ENCODE measurements around the gene ADH4. TPM values are rescaled to one million over a fixed set of nuclear protein-coding genes. Genes with fewer than 3 reads are reported as not detected.

The ADH4 gene
- total and polyA plus RNA-seq, 2 experiments from 2014 or later = not detected

DNA sequence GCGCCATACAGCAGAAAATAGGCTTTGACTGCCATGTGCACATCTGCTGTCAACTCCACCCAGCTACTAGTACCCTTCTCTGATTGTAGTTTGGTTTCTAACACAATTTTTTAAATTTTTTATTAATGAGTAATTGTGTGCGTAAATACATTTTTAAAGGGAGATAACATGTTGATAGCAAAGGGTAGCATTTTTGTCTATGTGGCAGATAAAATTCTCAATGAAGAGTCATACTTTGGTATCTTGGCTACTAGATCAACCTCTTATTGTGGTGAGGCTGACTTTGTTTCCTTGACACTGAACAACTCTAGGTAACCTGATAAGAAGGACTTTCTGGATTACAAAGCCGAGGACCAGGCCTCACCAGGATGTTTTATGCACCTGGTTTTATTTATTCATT, 9.5 kb downstream of the ADH4 start:
- H2AFZ ChIP-seq = no peak overlapping the region
- no peaks in the 10 kb centered on the region for H3K27me3 ChIP-seq (ENCODE audit: insufficient read depth)
- H3K36me3 ChIP-seq (ENCODE audit: insufficient read depth) = peaks cover 9% of the 10 kb centered on the region; the same call in 1 of the 2 replicates
- Mint-ChIP-seq H3K27ac (no peak overlapping the region), H3K36me3 (ENCODE audit: low read depth) (peaks cover 5% of the 10 kb centered on the region; the same call in 2 of the 3 replicates), H3K4me1 (no peaks in the 10 kb centered on the region), H3K27me3 (ENCODE audit: insufficient read depth, low read depth, poor library complexity) (no peaks in the 10 kb centered on the region), H3K4me3 (no peak overlapping the region), H3K9me3 (peaks cover 10% of the 10 kb centered on the region)
- DNase-seq (ENCODE audit: low spot score) (no peak), ATAC-seq (no peak)
- H3K27ac ChIP-seq (ENCODE audit: low read depth) = no peak overlapping the region
- H3F3A ChIP-seq (replicated peaks; ENCODE audit: low read depth) = no peaks in the 10 kb centered on the region
- no peaks in the 10 kb centered on the region for H3K79me2 ChIP-seq (replicated peaks; ENCODE audit: insufficient read depth)
- no peak for TF ChIP-seq EZH2 (IDR thresholded peaks at IDR 0.05; ENCODE audit: low read depth, unreplicated experiment)
- no peaks in the 10 kb centered on the region for H4K20me1 ChIP-seq (replicated peaks; ENCODE audit: insufficient read depth)
- no peaks in the 10 kb centered on the region for H3K4me1 ChIP-seq (ENCODE audit: insufficient read depth)
- no peaks in the 10 kb centered on the region for H3K9me2 ChIP-seq (ENCODE audit: insufficient read depth)
- H3K4me2 ChIP-seq = no peak overlapping the region
- no peak overlapping the region for H3K4me3 ChIP-seq

DNA sequence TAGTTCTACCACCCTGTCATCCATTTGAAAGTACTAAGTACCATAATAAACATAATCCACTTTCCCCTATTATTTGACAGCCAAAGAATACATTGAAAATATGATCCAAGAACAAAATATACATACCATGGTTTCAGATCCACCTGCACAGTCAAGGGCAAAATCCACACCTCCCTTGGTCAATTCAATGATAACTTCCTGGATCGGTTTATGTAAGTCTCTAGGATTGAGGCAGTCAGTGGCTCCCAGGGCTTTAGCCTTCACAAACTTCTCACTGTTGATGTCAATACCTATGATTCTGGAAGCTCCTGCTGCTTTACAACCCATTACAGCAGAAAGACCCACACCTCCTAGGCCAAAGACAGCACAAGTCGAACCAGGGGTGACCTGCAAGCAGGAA, 12.7 kb downstream of the ADH4 start:
- H3K9me3 Mint-ChIP-seq = peaks cover 25% of the 10 kb centered on the region
- Histone ChIP-seq H3K4me2 (no peak overlapping the region), H3K27me3 (ENCODE audit: insufficient read depth) (no peaks in the 10 kb centered on the region), H3K4me3 (no peak overlapping the region), H3K27ac (ENCODE audit: low read depth) (no peak overlapping the region), H2AFZ (no peak overlapping the region), H3K9me2 (ENCODE audit: insufficient read depth) (no peaks in the 10 kb centered on the region), H4K20me1 (replicated peaks; ENCODE audit: insufficient read depth) (no peaks in the 10 kb centered on the region), H3K4me1 (ENCODE audit: insufficient read depth) (no peaks in the 10 kb centered on the region), H3F3A (replicated peaks; ENCODE audit: low read depth) (no peaks in the 10 kb centered on the region), H3K36me3 (ENCODE audit: insufficient read depth) (peaks cover 10% of the 10 kb centered on the region), H3K79me2 (replicated peaks; ENCODE audit: insufficient read depth) (no peaks in the 10 kb centered on the region)
- peaks cover 17% of the 10 kb centered on the region; the same call in 2 of the 3 replicates for H3K36me3 Mint-ChIP-seq (ENCODE audit: low read depth)
- H3K27me3 Mint-ChIP-seq (ENCODE audit: insufficient read depth, low read depth, poor library complexity) = no peaks in the 10 kb centered on the region
- DNase-seq (ENCODE audit: low spot score) (no peak), ATAC-seq (no peak)
- H3K4me3 Mint-ChIP-seq = no peak overlapping the region
- H3K4me1 Mint-ChIP-seq = no peaks in the 10 kb centered on the region
- no peak for TF ChIP-seq EZH2phosphoT487 (IDR thresholded peaks at IDR 0.05; ENCODE audit: unreplicated experiment)
- no peak for TF ChIP-seq POLR2AphosphoS5 (IDR thresholded peaks at IDR 0.05; ENCODE audit: low read depth)
- TF ChIP-seq JUNB (IDR thresholded peaks at IDR 0.05; ENCODE audit: unreplicated experiment) = no peak
- TF ChIP-seq EZH2 (IDR thresholded peaks at IDR 0.05; ENCODE audit: low read depth, unreplicated experiment) = no peak
- TF ChIP-seq NANOG (IDR thresholded peaks at IDR 0.05; ENCODE audit: borderline replicate concordance) = no peak
- TF ChIP-seq STAT1 (IDR thresholded peaks at IDR 0.05; ENCODE audit: unreplicated experiment) = no peak
- TF ChIP-seq ZNF114 (CRISPR knock-in tag; IDR thresholded peaks at IDR 0.05) = no peak
- no peak for TF ChIP-seq ZNF331 (CRISPR knock-in tag; IDR thresholded peaks at IDR 0.05; ENCODE audit: low read depth)
- TF ChIP-seq, protein P1, sequence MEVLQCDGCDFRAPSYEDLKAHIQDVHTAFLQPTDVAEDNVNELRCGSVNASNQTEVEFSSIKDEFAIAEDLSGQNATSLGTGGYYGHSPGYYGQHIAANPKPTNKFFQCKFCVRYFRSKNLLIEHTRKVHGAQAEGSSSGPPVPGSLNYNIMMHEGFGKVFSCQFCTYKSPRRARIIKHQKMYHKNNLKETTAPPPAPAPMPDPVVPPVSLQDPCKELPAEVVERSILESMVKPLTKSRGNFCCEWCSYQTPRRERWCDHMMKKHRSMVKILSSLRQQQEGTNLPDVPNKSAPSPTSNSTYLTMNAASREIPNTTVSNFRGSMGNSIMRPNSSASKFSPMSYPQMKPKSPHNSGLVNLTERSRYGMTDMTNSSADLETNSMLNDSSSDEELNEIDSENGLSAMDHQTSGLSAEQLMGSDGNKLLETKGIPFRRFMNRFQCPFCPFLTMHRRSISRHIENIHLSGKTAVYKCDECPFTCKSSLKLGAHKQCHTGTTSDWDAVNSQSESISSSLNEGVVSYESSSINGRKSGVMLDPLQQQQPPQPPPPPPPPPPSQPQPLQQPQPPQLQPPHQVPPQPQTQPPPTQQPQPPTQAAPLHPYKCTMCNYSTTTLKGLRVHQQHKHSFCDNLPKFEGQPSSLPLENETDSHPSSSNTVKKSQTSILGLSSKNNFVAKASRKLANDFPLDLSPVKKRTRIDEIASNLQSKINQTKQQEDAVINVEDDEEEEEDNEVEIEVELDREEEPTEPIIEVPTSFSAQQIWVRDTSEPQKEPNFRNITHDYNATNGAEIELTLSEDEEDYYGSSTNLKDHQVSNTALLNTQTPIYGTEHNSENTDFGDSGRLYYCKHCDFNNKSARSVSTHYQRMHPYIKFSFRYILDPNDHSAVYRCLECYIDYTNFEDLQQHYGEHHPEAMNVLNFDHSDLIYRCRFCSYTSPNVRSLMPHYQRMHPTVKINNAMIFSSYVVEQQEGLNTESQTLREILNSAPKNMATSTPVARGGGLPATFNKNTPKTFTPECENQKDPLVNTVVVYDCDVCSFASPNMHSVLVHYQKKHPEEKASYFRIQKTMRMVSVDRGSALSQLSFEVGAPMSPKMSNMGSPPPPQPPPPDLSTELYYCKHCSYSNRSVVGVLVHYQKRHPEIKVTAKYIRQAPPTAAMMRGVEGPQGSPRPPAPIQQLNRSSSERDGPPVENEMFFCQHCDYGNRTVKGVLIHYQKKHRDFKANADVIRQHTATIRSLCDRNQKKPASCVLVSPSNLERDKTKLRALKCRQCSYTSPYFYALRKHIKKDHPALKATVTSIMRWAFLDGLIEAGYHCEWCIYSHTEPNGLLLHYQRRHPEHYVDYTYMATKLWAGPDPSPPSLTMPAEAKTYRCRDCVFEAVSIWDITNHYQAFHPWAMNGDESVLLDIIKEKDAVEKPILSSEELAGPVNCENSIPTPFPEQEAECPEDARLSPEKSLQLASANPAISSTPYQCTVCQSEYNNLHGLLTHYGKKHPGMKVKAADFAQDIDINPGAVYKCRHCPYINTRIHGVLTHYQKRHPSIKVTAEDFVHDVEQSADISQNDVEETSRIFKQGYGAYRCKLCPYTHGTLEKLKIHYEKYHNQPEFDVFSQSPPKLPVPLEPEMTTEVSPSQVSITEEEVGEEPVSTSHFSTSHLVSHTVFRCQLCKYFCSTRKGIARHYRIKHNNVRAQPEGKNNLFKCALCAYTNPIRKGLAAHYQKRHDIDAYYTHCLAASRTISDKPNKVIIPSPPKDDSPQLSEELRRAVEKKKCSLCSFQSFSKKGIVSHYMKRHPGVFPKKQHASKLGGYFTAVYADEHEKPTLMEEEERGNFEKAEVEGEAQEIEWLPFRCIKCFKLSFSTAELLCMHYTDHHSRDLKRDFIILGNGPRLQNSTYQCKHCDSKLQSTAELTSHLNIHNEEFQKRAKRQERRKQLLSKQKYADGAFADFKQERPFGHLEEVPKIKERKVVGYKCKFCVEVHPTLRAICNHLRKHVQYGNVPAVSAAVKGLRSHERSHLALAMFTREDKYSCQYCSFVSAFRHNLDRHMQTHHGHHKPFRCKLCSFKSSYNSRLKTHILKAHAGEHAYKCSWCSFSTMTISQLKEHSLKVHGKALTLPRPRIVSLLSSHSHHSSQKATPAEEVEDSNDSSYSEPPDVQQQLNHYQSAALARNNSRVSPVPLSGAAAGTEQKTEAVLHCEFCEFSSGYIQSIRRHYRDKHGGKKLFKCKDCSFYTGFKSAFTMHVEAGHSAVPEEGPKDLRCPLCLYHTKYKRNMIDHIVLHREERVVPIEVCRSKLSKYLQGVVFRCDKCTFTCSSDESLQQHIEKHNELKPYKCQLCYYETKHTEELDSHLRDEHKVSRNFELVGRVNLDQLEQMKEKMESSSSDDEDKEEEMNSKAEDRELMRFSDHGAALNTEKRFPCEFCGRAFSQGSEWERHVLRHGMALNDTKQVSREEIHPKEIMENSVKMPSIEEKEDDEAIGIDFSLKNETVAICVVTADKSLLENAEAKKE (CRISPR knock-in tag; IDR thresholded peaks at IDR 0.05) = no peak
- TF ChIP-seq, protein P2, sequence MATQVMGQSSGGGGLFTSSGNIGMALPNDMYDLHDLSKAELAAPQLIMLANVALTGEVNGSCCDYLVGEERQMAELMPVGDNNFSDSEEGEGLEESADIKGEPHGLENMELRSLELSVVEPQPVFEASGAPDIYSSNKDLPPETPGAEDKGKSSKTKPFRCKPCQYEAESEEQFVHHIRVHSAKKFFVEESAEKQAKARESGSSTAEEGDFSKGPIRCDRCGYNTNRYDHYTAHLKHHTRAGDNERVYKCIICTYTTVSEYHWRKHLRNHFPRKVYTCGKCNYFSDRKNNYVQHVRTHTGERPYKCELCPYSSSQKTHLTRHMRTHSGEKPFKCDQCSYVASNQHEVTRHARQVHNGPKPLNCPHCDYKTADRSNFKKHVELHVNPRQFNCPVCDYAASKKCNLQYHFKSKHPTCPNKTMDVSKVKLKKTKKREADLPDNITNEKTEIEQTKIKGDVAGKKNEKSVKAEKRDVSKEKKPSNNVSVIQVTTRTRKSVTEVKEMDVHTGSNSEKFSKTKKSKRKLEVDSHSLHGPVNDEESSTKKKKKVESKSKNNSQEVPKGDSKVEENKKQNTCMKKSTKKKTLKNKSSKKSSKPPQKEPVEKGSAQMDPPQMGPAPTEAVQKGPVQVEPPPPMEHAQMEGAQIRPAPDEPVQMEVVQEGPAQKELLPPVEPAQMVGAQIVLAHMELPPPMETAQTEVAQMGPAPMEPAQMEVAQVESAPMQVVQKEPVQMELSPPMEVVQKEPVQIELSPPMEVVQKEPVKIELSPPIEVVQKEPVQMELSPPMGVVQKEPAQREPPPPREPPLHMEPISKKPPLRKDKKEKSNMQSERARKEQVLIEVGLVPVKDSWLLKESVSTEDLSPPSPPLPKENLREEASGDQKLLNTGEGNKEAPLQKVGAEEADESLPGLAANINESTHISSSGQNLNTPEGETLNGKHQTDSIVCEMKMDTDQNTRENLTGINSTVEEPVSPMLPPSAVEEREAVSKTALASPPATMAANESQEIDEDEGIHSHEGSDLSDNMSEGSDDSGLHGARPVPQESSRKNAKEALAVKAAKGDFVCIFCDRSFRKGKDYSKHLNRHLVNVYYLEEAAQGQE (IDR thresholded peaks at IDR 0.05; ENCODE audit: unreplicated experiment) = no peak
- TF ChIP-seq, protein P3, sequence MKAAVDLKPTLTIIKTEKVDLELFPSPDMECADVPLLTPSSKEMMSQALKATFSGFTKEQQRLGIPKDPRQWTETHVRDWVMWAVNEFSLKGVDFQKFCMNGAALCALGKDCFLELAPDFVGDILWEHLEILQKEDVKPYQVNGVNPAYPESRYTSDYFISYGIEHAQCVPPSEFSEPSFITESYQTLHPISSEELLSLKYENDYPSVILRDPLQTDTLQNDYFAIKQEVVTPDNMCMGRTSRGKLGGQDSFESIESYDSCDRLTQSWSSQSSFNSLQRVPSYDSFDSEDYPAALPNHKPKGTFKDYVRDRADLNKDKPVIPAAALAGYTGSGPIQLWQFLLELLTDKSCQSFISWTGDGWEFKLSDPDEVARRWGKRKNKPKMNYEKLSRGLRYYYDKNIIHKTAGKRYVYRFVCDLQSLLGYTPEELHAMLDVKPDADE (IDR thresholded peaks at IDR 0.05) = no peak
- H3K27ac Mint-ChIP-seq = no peak overlapping the region

All from GM23338 (cell line).